Prostate gland (tissue), 2 donors: ENCODE data around the gene DHRS2.

Experiments
- CTCF ChIP-seq, 4 experiments: fragments of 200-600 bp in 2 of 4; fragments of 450-650 bp in 2 of 4; sonication (generic) in 2 of 4; IDR thresholded peaks; 1 replicate in 3 of 4; 2 replicates in 1 of 4; pipeline ENCODE4 v1.5.1; 2016 to 2019; ENCODE audit warnings: antibody characterized with exemption in 4 of 4, mild to moderate bottlenecking in 2 of 4, moderate library complexity in 2 of 4
- POLR2A ChIP-seq: fragments of 450-650 bp; IDR thresholded peaks from one replicate; pipeline ENCODE4 v1.6.1; 2016; ENCODE audit warnings: antibody characterized with exemption, mild to moderate bottlenecking

DNA sequence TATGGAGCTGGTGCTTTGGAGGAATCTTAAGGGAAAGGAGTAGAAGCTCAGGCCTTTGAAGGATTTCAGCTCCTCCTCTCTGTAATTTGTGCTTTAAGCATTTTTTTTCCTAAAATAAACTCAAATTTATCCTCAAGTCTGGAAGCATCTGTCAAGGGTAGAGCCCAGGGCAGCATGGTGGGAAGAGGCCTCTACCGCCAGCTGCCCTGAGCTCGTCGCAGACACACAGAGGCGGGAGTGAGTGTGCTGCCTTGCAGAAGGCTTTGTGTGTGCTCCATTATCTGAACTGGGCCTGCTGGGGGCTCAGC lies 9.3 kb downstream of the DHRS2 start:
- TF ChIP-seq CTCF (IDR thresholded peaks at IDR 0.05), result no peak
- TF ChIP-seq POLR2A, result no peak
